RWPE2 (cell line): ENCODE measurements around the gene KRIT1.

Source experiments
- ATAC-seq: fragments of 200-7000 bp; cut with Tn5 transposase; 3 replicates; pipeline ENCODE4 v1.9.1; 2021; ENCODE audit warnings: low read depth
- DNase-seq: peaks from one replicate; pipeline ENCODE4 v3.0.0-alpha.2; 2020; ENCODE audit warnings: low spot score
- H3K27ac ChIP-seq: fragments of 450-650 bp; 2 replicates; pipeline ENCODE4 v1.5.1; 2017; ENCODE audit warnings: mild to moderate bottlenecking; ENCODE audit not compliant: poor library complexity, severe bottlenecking
- H3K27me3 ChIP-seq: fragments of 250-450 bp; sonication (Bioruptor Pico); 2 replicates; pipeline ENCODE4 v1.5.1; 2021; ENCODE audit warnings: mild to moderate bottlenecking, moderate library complexity; ENCODE audit not compliant: insufficient read depth, poor library complexity, severe bottlenecking
- H3K36me3 ChIP-seq: fragments of 250-450 bp; sonication (Bioruptor Pico); 2 replicates; pipeline ENCODE4 v1.5.1; 2020; ENCODE audit warnings: low read depth, mild to moderate bottlenecking, moderate library complexity
- H3K4me1 ChIP-seq: fragments of 250-450 bp; sonication (Bioruptor Pico); 2 replicates; pipeline ENCODE4 v1.5.1; 2021; ENCODE audit warnings: mild to moderate bottlenecking, moderate library complexity; ENCODE audit not compliant: insufficient read depth, poor library complexity, severe bottlenecking
- H3K4me3 ChIP-seq: fragments of 250-450 bp; sonication (Bioruptor Pico); 2 replicates; pipeline ENCODE4 v1.5.1; 2021; ENCODE audit warnings: mild to moderate bottlenecking, moderate library complexity; ENCODE audit not compliant: severe bottlenecking
- H3K9me3 ChIP-seq: fragments of 250-450 bp; sonication (Bioruptor Pico); 2 replicates; pipeline ENCODE4 v1.5.1; 2021; ENCODE audit warnings: mild to moderate bottlenecking, moderate library complexity; ENCODE audit not compliant: severe bottlenecking
- CTCF ChIP-seq: fragments of 450-650 bp; IDR thresholded peaks from one replicate; pipeline ENCODE4 v1.5.1; 2017; ENCODE audit warnings: mild to moderate bottlenecking, moderate library complexity; ENCODE audit not compliant: poor library complexity, severe bottlenecking

KRIT1 gene

GRCh38 chr7:92289321-92289720 lies 43.6 kb upstream of the KRIT1 start:
- no peaks in the 10 kb centered on the region for H3K27me3 ChIP-seq
- no peak for TF ChIP-seq CTCF
- ATAC-seq (no peak), DNase-seq (no peak)
- no peak overlapping the region for H3K4me3 ChIP-seq
- no peaks in the 10 kb centered on the region; the same call in 1 of the 2 replicates for H3K36me3 ChIP-seq
- no peaks in the 10 kb centered on the region for H3K9me3 ChIP-seq
- H3K27ac ChIP-seq, result no peak overlapping the region
- H3K4me1 ChIP-seq, result peaks cover 3% of the 10 kb centered on the region

GRCh38 chr7:92282930-92283329 lies 37.2 kb upstream of the KRIT1 start:
- Histone ChIP-seq H3K9me3 (no peaks in the 10 kb centered on the region), H3K27me3 (no peaks in the 10 kb centered on the region), H3K4me3 (no peak overlapping the region), H3K4me1 (no peaks in the 10 kb centered on the region), H3K27ac (no peak overlapping the region), H3K36me3 (peaks cover 3% of the 10 kb centered on the region; the same call in 1 of the 2 replicates)
- DNase-seq, result no peak
- no peak for TF ChIP-seq CTCF
- ATAC-seq, result no peak

- Histone ChIP-seq H3K36me3 (peaks cover 3% of the 10 kb centered on the region; the same call in 1 of the 2 replicates), H3K9me3 (no peaks in the 10 kb centered on the region), H3K27ac (no peak overlapping the region), H3K4me3 (no peak overlapping the region), H3K4me1 (no peaks in the 10 kb centered on the region), H3K27me3 (no peaks in the 10 kb centered on the region)
- ATAC-seq (no peak), DNase-seq (no peak)
- TF ChIP-seq CTCF, result no peak
Measured at GRCh38 chr7:92282221-92282814, 36.6 kb upstream of the KRIT1 start.

- Histone ChIP-seq H3K27ac (no peak overlapping the region), H3K4me3 (no peak overlapping the region), H3K4me1 (no peaks in the 10 kb centered on the region), H3K9me3 (no peaks in the 10 kb centered on the region), H3K36me3 (peaks cover 3% of the 10 kb centered on the region; the same call in 1 of the 2 replicates), H3K27me3 (no peaks in the 10 kb centered on the region)
- DNase-seq, result no peak
- ATAC-seq, result no peak
- TF ChIP-seq CTCF, result no peak
Measured at GRCh38 chr7:92281031-92281430, 35.3 kb upstream of the KRIT1 start.

- no peaks in the 10 kb centered on the region for H3K9me3 ChIP-seq
- peaks cover 3% of the 10 kb centered on the region; the same call in 1 of the 2 replicates for H3K36me3 ChIP-seq
- ATAC-seq, result no peak
- H3K4me3 ChIP-seq, result no peak overlapping the region
- H3K27me3 ChIP-seq, result no peaks in the 10 kb centered on the region
- H3K4me1 ChIP-seq, result no peaks in the 10 kb centered on the region
- no peak for TF ChIP-seq CTCF
- no peak for DNase-seq
- no peak overlapping the region for H3K27ac ChIP-seq
Measured at GRCh38 chr7:92279396-92280031, 33.8 kb upstream of the KRIT1 start.
